Fibroblast of lung (primary cell): Measurements from ENCODE around the gene PPM1G. TPM values are rescaled to one million over a fixed set of nuclear protein-coding genes. Genes with fewer than 3 reads are reported as not detected.

Source experiments
- DNase-seq, 2 donors: peaks; one replicate each; pipeline versions ENCODE4 v3.0.0 to v3.0.0-alpha.2; 2010; ENCODE audit warnings: low read depth in 2 of 2
- H2AFZ ChIP-seq: 2 replicates; pipeline ENCODE4 v1.5.1; 2012; ENCODE audit warnings: low read length, control low read depth, inconsistent platforms
- H3K27ac ChIP-seq: 2 replicates; pipeline ENCODE4 v1.5.1; 2011; ENCODE audit warnings: low read length, control low read depth; ENCODE audit not compliant: insufficient read depth
- H3K27me3 ChIP-seq: 2 replicates; pipeline ENCODE4 v1.5.1; 2011; ENCODE audit warnings: mild to moderate bottlenecking, low read length; ENCODE audit not compliant: control insufficient read depth, insufficient read depth
- H3K36me3 ChIP-seq: 2 replicates; pipeline ENCODE4 v1.5.1; 2011; ENCODE audit warnings: low read length; ENCODE audit not compliant: control insufficient read depth, insufficient read depth
- H3K4me1 ChIP-seq: 2 replicates; pipeline ENCODE4 v1.5.1; 2011; ENCODE audit warnings: low read length; ENCODE audit not compliant: control insufficient read depth, insufficient read depth; ENCODE audit errors: extremely low read depth
- H3K4me2 ChIP-seq: 2 replicates; pipeline ENCODE4 v1.5.1; 2011; ENCODE audit warnings: low read length, control low read depth; ENCODE audit not compliant: insufficient read depth; ENCODE audit errors: extremely low read depth
- H3K4me3 ChIP-seq, 4 experiments: fragments of 200-600 bp in 1 of 4; sonication (generic) in 1 of 4; replicated peaks in 1 of 4; 2 replicates each; pipeline ENCODE4 v1.5.1; 2011 to 2016; ENCODE audit warnings: low read length in 4 of 4, low read depth in 3 of 4, mild to moderate bottlenecking in 3 of 4, control low read depth in 2 of 4, inconsistent platforms in 1 of 4, mixed read lengths in 1 of 4; ENCODE audit not compliant: insufficient read depth in 1 of 4; ENCODE audit errors: control extremely low read depth in 1 of 4
- H3K79me2 ChIP-seq: 2 replicates; pipeline ENCODE4 v1.5.1; 2012; ENCODE audit warnings: mild to moderate bottlenecking, low read length, inconsistent platforms; ENCODE audit not compliant: control insufficient read depth, insufficient read depth
- H3K9ac ChIP-seq: 2 replicates; pipeline ENCODE4 v1.5.1; 2011; ENCODE audit warnings: mild to moderate bottlenecking, low read length, control low read depth; ENCODE audit not compliant: insufficient read depth
- H3K9me3 ChIP-seq: 2 replicates; pipeline ENCODE4 v1.5.1; 2012; ENCODE audit warnings: low read depth, low read length; ENCODE audit not compliant: control insufficient read depth, insufficient read depth
- H4K20me1 ChIP-seq: 2 replicates; pipeline ENCODE4 v1.5.1; 2011; ENCODE audit warnings: low read length; ENCODE audit not compliant: control insufficient read depth, insufficient read depth; ENCODE audit errors: extremely low read depth
- CTCF ChIP-seq, 2 donors: IDR thresholded peaks in 1 of 2; conservative IDR thresholded peaks in 1 of 2; 1 replicate in 1 of 2; 2 replicates in 1 of 2; pipeline ENCODE4 v1.5.1; 2011 to 2012; ENCODE audit warnings: low read length in 2 of 2, control low read depth in 1 of 2, inconsistent platforms in 1 of 2, low read depth in 1 of 2, mild to moderate bottlenecking in 1 of 2
- EZH2 ChIP-seq: IDR thresholded peaks from 2 replicates; pipeline ENCODE4 v1.5.1; 2012; ENCODE audit warnings: low read length, control low read depth, mild to moderate bottlenecking; ENCODE audit errors: missing control alignments
- polyA plus RNA-seq, 2 donors: library from polyadenylated mRNA; depleted of rRNA in 1 of 2; stranded (reverse) in 1 of 2; unstranded in 1 of 2; fragments of >200 nt; gene quantifications; 2 replicates each; pipeline ENCODE4 v1.2.1, GENCODE V29; 2011 to 2012; ENCODE audit warnings: missing spikeins in 1 of 2
- total RNA-seq: library from RNA; depleted of rRNA; stranded (reverse); fragments of >200 nt; gene quantifications from 2 replicates; pipeline ENCODE4 v1.2.1, GENCODE V29; 2014

PPM1G gene
- total and polyA plus RNA-seq, 2 donors (not counting 1 experiment from before 2014, with no cell fraction given), result 54.7 to 67.0 TPM

GRCh38 chr2:27422958-27423357 is 13.6 kb upstream of the PPM1G start:
- Histone ChIP-seq H3K4me1 (no peaks in the 10 kb centered on the region), H4K20me1 (no peaks in the 10 kb centered on the region), H3K9me3 (no peaks in the 10 kb centered on the region), H3K4me3 (no peak overlapping the region), H3K79me2 (no peaks in the 10 kb centered on the region), H3K27ac (no peak overlapping the region), H3K36me3 (no peaks in the 10 kb centered on the region), H3K9ac (no peak overlapping the region), H2AFZ (no peak overlapping the region), H3K27me3 (no peaks in the 10 kb centered on the region), H3K4me2 (no peak overlapping the region)
- no peak for DNase-seq
- TF ChIP-seq EZH2 (no peak), CTCF (conservative IDR thresholded peaks at IDR 0.05 in 1 of 2, IDR thresholded peaks at IDR 0.05 in 1 of 2; ENCODE audit: low read depth in 1 of 2, low read length in 2 of 2) (no peak)

- H3K4me3 ChIP-seq, result no peak overlapping the region
- DNase-seq, result no peak
- H3K4me1 ChIP-seq, result no peaks in the 10 kb centered on the region
- H3K79me2 ChIP-seq, result no peaks in the 10 kb centered on the region
- no peaks in the 10 kb centered on the region for H3K36me3 ChIP-seq
- no peak overlapping the region for H3K27ac ChIP-seq
- no peak for TF ChIP-seq CTCF (conservative IDR thresholded peaks at IDR 0.05 in 1 of 2, IDR thresholded peaks at IDR 0.05 in 1 of 2; ENCODE audit: low read depth in 1 of 2, low read length in 2 of 2)
- no peak for TF ChIP-seq EZH2
- H4K20me1 ChIP-seq, result no peaks in the 10 kb centered on the region
- no peaks in the 10 kb centered on the region for H3K27me3 ChIP-seq
- H3K9me3 ChIP-seq, result no peaks in the 10 kb centered on the region
- no peak overlapping the region for H2AFZ ChIP-seq
- no peak overlapping the region for H3K9ac ChIP-seq
- H3K4me2 ChIP-seq, result no peak overlapping the region
Observed at GRCh38 chr2:27421660-27422250, 12.4 kb upstream of the PPM1G start.

- H3K27me3 ChIP-seq, result no peaks in the 10 kb centered on the region
- H3K9me3 ChIP-seq, result no peaks in the 10 kb centered on the region
- no peak overlapping the region for H3K4me3 ChIP-seq
- no peak overlapping the region for H3K4me2 ChIP-seq
- H3K4me1 ChIP-seq, result no peaks in the 10 kb centered on the region
- TF ChIP-seq EZH2 (no peak), CTCF (conservative IDR thresholded peaks at IDR 0.05 in 1 of 2, IDR thresholded peaks at IDR 0.05 in 1 of 2; ENCODE audit: low read depth in 1 of 2, low read length in 2 of 2) (no peak)
- H2AFZ ChIP-seq, result no peak overlapping the region
- H3K79me2 ChIP-seq, result no peaks in the 10 kb centered on the region
- no peaks in the 10 kb centered on the region for H4K20me1 ChIP-seq
- H3K9ac ChIP-seq, result no peak overlapping the region
- no peak for DNase-seq
- H3K27ac ChIP-seq, result no peak overlapping the region
- no peaks in the 10 kb centered on the region for H3K36me3 ChIP-seq
Observed at GRCh38 chr2:27420996-27421395, 11.6 kb upstream of the PPM1G start.
